HG02981 (cell line): Measurements from ENCODE around the gene METAP1D.

Experiments used
- ATAC-seq: cut with Tn5 transposase; IDR thresholded peaks from one replicate; pipeline ENCODE4 v1.9.1; 2021; ENCODE audit warnings: mild to moderate bottlenecking, moderate library complexity; ENCODE audit not compliant: unreplicated experiment

METAP1D gene

GRCh38 chr2:172079416-172079815 lies 79.7 kb downstream of the METAP1D start:
- ATAC-seq, result no peak

- no peak for ATAC-seq
Observed at GRCh38 chr2:172079838-172080640, 80.3 kb downstream of the METAP1D start.

- no peak for ATAC-seq
Observed at GRCh38 chr2:172080641-172081220, 81.0 kb downstream of the METAP1D start.

GRCh38 chr2:172081221-172082022 lies 81.7 kb downstream of the METAP1D start:
- no peak for ATAC-seq

- no peak for ATAC-seq
Observed at GRCh38 chr2:172082105-172082943, 82.6 kb downstream of the METAP1D start.

GRCh38 chr2:172082944-172083627 lies 83.3 kb downstream of the METAP1D start:
- no peak for ATAC-seq

- no peak for ATAC-seq
Observed at GRCh38 chr2:172083628-172084394, 84.1 kb downstream of the METAP1D start.

- no peak for ATAC-seq
Observed at GRCh38 chr2:172084395-172084644, 84.6 kb downstream of the METAP1D start.

GRCh38 chr2:172084645-172085459 lies 85.1 kb downstream of the METAP1D start:
- ATAC-seq, result peak; percentile 88

GRCh38 chr2:172085460-172086159 lies 85.9 kb downstream of the METAP1D start, which contains the start of gene DLX1:
TSS of gene DLX1 (plus strand) at chr2:172085507. CDS start at chr2:172085678, 171 bp downstream.
- peak; percentile 13 for ATAC-seq

GRCh38 chr2:172086241-172087206 lies 86.8 kb downstream of the METAP1D start:
- no peak for ATAC-seq

GRCh38 chr2:172087207-172087779 lies 87.5 kb downstream of the METAP1D start:
- ATAC-seq, result no peak

- no peak for ATAC-seq
Observed at GRCh38 chr2:172087780-172088244, 88.1 kb downstream of the METAP1D start.

- ATAC-seq, result no peak
Observed at GRCh38 chr2:172088245-172089004, 88.7 kb downstream of the METAP1D start.

GRCh38 chr2:172089005-172089504 lies 89.3 kb downstream of the METAP1D start:
- ATAC-seq, result no peak

GRCh38 chr2:172089633-172090032 lies 89.9 kb downstream of the METAP1D start:
- ATAC-seq, result no peak
